HG03039 (cell line): ENCODE measurements around the gene L1CAM.
A peak's percentile ranks its signal among the peaks of the same experiment; 100 is the strongest.

Source experiments
- ATAC-seq: cut with Tn5 transposase; IDR thresholded peaks from one replicate; pipeline ENCODE4 v1.9.1; 2021; ENCODE audit warnings: mild to moderate bottlenecking, moderate library complexity; ENCODE audit not compliant: unreplicated experiment

Gene L1CAM, protein sequence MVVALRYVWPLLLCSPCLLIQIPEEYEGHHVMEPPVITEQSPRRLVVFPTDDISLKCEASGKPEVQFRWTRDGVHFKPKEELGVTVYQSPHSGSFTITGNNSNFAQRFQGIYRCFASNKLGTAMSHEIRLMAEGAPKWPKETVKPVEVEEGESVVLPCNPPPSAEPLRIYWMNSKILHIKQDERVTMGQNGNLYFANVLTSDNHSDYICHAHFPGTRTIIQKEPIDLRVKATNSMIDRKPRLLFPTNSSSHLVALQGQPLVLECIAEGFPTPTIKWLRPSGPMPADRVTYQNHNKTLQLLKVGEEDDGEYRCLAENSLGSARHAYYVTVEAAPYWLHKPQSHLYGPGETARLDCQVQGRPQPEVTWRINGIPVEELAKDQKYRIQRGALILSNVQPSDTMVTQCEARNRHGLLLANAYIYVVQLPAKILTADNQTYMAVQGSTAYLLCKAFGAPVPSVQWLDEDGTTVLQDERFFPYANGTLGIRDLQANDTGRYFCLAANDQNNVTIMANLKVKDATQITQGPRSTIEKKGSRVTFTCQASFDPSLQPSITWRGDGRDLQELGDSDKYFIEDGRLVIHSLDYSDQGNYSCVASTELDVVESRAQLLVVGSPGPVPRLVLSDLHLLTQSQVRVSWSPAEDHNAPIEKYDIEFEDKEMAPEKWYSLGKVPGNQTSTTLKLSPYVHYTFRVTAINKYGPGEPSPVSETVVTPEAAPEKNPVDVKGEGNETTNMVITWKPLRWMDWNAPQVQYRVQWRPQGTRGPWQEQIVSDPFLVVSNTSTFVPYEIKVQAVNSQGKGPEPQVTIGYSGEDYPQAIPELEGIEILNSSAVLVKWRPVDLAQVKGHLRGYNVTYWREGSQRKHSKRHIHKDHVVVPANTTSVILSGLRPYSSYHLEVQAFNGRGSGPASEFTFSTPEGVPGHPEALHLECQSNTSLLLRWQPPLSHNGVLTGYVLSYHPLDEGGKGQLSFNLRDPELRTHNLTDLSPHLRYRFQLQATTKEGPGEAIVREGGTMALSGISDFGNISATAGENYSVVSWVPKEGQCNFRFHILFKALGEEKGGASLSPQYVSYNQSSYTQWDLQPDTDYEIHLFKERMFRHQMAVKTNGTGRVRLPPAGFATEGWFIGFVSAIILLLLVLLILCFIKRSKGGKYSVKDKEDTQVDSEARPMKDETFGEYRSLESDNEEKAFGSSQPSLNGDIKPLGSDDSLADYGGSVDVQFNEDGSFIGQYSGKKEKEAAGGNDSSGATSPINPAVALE

GRCh38 chrX:153885968-153886903 lies at the start of gene L1CAM:
Gene L1CAM (minus strand): TSS chrX:153886173. CDS start chrX:153875836, 10,337 bp downstream.
- ATAC-seq: no peak

DNA sequence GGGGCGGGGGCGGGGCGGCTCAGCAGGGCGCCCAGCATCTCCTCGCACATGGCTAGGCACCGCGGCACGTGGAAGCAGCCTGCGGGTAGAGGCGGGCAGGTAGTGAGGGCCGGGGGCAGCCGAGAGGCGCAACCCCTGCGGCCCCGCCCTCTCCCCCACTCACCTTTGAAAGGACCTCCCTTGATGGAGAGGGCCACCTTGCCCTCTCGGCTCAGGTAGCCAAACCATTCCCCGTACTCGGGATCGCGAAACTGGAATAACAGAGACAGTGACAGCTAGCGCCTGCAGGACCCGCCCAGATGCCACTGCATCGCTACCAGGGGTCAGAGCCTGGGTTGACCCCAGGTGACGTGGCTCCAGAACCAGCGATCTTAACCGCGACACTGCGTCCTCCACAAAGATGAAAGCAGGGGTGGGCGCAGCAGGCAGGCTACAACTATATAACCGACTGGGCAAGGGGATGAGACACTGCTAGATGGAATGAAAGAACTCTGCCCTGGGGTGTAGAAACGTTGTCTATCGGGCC lies 49.4 kb upstream of the L1CAM start:
- no peak for ATAC-seq

DNA sequence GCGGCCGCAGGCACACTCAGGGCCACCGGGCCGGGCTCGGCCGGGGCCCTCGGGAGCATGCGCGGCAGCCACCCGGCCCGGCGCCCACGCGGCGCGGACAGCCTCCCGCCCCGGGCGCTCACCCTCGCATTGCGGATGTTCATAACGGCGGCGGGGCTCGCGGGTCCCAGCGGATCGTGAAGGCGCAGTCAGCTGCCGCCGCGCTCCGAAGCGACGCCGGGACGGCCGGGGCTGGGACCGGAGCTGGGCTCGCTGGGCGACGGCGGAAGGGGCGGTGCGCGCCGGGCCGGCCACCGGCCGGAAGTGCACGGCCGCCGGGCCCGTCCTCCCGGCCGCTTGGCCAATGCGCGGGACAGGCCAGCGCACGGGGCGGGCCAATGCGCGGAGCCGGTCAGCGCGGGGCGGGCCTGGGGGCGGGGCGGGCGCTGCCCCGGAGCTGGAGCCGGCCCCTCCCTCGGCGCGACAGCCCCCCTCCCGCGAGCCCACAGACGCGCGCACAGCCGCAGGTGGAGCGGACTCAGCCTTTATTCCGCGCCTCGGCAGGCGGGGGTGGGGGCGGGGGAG lies 48.9 kb upstream of the L1CAM start, which contains the start of gene NAA10:
Gene NAA10, minus strand, starts transcription at position 276 of the 564 bp plus-strand sequence. Its CDS starts 133 bp downstream, at position 143.
- ATAC-seq: peak; percentile 85

- ATAC-seq: no peak
Measured at GRCh38 chrX:153934148-153934761, 48.3 kb upstream of the L1CAM start.

GRCh38 chrX:153933748-153934147 lies 47.8 kb upstream of the L1CAM start:
- ATAC-seq: no peak

DNA sequence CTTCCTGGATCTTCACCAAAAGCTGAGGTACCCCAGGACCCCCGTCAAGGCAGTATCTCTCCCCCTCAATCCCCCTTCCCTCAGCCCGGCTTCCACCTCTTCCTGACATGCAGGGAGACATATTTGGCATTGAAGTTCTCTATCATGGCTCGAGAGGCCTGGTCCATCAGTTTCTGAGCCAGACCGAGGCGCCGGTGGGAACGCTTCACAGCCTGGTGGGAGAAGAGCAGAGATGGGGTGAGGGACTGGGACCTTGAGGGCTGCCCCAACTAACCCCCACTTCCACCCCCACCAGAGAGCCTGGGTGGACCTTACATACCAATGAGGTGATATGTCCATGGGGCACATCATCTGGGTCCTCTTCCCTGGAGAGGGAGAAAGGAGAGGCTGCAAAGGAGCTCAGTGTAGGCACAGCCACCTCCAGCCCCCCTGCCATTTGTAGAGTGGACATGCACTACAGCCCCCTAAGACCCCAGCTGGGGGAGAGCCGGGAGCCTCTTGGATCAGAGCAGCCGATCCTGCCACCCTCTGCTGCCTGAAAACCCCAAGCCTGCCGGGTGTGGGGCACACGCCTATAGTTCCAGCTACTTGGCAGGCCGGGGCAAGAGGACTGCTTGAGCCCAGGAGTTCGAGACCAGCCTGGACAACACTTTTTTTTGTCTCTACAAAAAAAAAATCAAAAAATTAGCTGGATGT lies 46.4 kb upstream of the L1CAM start:
- ATAC-seq: no peak

DNA sequence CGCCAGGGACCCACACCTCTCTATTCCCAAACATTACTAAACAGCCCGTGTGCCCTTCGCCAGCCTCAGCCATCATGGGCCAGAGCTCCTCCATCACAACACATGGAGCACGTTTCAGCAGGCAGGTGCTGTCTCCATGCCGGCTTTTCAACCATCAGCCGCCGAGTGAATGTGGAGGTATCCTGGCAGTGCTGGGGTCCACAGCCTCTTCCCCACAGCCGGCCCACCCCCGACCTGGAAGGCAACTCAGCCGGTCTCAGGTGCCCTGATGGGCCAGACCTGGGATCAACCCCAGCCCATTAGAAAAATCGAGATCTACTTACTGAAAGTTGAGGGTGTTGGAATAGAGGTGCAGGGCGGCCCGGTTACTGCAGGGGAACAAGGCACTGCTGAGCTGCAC lies 45.8 kb upstream of the L1CAM start:
- no peak for ATAC-seq

DNA sequence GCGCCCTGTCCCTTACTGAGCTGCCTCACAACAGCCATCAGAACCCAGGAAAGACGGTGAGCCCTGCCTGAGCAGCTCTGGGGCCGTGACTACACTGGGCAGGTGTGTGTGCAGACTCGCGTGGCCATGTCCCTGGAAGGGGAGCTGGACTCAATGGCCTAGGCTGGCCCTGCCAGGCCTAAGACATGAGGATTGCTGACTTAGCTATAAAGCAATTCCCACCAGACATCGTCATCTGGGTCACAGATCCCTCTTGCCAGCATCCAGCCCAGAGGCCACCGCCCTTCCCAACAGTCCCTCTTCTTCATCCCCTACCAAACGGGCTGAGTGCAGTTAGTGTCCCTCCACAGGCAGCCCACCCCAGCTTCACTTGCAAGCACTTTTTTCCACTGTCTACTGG lies 45.2 kb upstream of the L1CAM start:
- ATAC-seq: no peak

- no peak for ATAC-seq
Measured at GRCh38 chrX:153930011-153930910, 44.3 kb upstream of the L1CAM start.

- no peak for ATAC-seq
Measured at GRCh38 chrX:153929576-153929975, 43.6 kb upstream of the L1CAM start.

DNA sequence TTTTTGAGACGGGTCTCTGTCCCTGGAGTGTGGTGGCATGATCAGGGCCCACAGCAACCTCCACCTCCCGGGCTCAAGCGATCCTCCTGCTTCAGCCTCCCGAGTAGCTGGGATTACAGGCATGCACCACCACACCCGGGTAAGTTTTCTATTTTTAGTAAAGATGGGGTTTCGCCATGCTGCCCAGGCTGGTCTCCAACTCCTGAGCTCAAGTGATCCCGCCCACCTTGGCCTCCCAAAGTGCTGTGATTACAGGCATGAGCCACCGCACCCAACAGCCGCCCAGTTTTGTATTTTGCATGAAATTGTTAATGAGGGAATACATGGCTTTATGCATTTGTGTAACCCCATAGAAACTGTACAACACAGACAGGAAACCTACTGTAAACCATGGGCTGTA lies 42.9 kb upstream of the L1CAM start:
- no peak for ATAC-seq

DNA sequence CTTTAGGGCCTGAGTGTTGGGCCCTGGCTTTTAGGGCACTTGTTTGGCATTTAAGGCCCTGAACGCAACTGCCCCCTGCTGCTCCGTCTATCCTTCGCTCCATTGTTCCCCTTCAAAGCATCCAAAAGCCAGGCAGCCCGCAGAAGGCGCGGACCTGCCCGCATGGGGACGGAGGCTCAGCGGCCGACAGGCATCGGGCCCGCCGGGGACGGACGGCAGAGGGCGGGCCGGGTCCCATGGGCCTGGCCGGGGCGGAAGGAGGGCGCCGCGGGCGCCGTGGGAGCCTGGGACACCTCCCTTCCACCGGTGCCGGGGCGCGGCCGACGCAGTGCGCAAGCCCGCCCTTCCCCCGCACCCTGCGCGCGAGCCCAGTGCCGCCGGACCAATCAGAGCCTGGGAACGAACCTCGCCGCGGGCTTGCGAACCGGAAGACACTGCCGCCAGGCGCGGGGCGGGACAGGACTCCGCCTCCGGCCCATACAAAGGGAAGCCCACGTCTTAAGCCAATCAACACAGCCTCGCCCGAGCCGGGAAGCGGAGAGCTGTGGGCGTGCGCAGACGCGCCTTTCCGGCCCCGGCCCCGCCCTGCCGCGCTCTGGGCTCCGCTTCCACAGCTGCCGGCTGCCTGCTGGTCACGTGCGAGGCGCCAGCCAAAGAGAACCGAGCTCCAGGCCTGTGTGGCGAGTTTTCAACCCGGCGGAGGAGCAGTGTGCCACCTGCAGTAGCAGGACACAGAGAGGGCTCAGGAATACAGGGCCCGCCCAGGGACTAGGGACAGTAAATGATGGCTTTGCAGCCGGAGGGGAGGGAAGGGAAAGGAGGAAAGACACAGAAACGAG lies 42.2 kb upstream of the L1CAM start:
- peak; percentile 68 for ATAC-seq

DNA sequence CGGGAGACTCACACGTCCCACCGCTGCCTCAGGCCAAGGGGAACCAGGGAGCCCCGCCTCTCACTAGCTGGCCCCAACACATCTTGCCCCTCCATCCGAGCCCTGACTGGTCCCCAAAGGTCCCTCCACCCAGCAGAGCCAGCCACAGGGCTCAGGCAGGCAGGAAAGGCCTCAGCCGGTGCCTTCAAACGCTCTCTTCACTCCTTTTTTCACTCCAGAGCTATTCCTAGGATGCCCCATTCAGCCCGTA lies 41.6 kb upstream of the L1CAM start:
- ATAC-seq: no peak

GRCh38 chrX:153926858-153927671 lies 41.1 kb upstream of the L1CAM start:
- no peak for ATAC-seq

DNA sequence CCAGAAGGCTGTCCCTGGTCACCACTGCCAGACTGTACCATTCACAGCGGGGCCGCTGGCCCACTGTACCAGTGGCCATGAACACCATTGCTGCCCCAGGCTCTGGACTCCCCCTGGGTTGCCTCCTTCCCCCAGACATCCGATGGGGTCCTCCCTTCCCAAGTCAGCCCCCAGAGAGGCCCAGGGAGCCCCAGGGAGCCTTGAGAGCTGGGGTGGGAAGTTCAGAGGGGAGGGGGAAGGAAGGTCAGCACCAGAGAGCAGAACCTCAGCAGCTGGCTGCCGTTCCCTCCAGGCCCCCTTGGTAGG lies 40.5 kb upstream of the L1CAM start:
- no peak for ATAC-seq
